ENCODE measurements around the gene EVX2.

Gene EVX2

GRCh38 chr2:176067589-176068418 is 16.0 kb downstream of the EVX2 start:
- DNase-seq (ENCODE audit: extremely low read depth in 1 of 2, low read depth in 1 of 2): no peak

- no peak for DNase-seq (ENCODE audit: extremely low read depth in 1 of 2, low read depth in 1 of 2)
These were observed 16.8 kb downstream of the EVX2 start for GRCh38 chr2:176066645-176067588.

GRCh38 chr2:176063958-176064357 is 19.8 kb downstream of the EVX2 start:
- no peak for DNase-seq (ENCODE audit: extremely low read depth in 1 of 2, low read depth in 1 of 2)

- DNase-seq (ENCODE audit: extremely low read depth in 1 of 2, low read depth in 1 of 2): no peak
These were observed 27.4 kb downstream of the EVX2 start for GRCh38 chr2:176056406-176056805.

- DNase-seq (ENCODE audit: extremely low read depth in 1 of 2, low read depth in 1 of 2): no peak
These were observed 44.4 kb downstream of the EVX2 start for GRCh38 chr2:176039375-176039774.

- no peak for DNase-seq (ENCODE audit: extremely low read depth in 1 of 2, low read depth in 1 of 2)
These were observed 45.1 kb downstream of the EVX2 start for GRCh38 chr2:176038694-176039093.

GRCh38 chr2:176035013-176035691 is 48.6 kb downstream of the EVX2 start:
- DNase-seq (ENCODE audit: extremely low read depth in 1 of 2, low read depth in 1 of 2): no peak

- no peak for DNase-seq (ENCODE audit: extremely low read depth in 1 of 2, low read depth in 1 of 2)
These were observed 56.0 kb downstream of the EVX2 start for GRCh38 chr2:176027806-176028205.

Data from activated CD8-positive, alpha-beta memory T cell treated with anti-CD3 and anti-CD28 coated beads for 1 hour (primary cell).